Measurements from ENCODE around the gene APBA3.

DNA sequence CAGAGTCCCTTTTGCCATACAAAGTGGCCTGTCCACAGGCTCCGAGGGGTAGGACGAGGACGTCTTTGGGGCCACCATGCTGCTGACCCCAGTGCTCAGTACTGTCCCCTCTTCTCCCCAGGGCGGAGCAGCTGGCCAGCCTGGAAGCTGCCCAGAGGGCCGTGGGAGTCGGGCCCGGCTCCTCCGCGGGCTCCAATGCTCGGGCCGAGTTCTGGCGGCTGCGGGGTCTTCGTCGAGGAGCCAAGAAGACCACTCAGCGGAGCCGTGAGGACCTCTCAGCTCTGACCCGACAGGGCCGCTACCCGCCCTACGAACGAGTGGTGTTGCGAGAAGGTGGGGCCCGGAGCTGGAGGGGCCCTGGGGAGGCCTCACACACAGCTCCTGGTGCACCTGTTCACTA, 21.1 kb downstream of the APBA3 start:
- TF ChIP-seq, protein P1, sequence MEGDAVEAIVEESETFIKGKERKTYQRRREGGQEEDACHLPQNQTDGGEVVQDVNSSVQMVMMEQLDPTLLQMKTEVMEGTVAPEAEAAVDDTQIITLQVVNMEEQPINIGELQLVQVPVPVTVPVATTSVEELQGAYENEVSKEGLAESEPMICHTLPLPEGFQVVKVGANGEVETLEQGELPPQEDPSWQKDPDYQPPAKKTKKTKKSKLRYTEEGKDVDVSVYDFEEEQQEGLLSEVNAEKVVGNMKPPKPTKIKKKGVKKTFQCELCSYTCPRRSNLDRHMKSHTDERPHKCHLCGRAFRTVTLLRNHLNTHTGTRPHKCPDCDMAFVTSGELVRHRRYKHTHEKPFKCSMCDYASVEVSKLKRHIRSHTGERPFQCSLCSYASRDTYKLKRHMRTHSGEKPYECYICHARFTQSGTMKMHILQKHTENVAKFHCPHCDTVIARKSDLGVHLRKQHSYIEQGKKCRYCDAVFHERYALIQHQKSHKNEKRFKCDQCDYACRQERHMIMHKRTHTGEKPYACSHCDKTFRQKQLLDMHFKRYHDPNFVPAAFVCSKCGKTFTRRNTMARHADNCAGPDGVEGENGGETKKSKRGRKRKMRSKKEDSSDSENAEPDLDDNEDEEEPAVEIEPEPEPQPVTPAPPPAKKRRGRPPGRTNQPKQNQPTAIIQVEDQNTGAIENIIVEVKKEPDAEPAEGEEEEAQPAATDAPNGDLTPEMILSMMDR (IDR thresholded peaks at IDR 0.05): no peak
- TF ChIP-seq POLR2A (IDR thresholded peaks at IDR 0.05): no peak
